ENCODE data around the gene PREX1.

Gene PREX1

GRCh38 chr20:48636301-48636700 lies 191.5 kb downstream of the PREX1 start:
- no peak overlapping the region for H3K4me3 ChIP-seq (replicated peaks; ENCODE audit: low read depth, low read length)
- DNase-seq (ENCODE audit: extremely low read depth, insufficient read length): no peak
- no peaks in the 10 kb centered on the region for H3K27me3 ChIP-seq (replicated peaks; ENCODE audit: control insufficient read depth, insufficient read depth, low read length)
- TF ChIP-seq, protein P1, sequence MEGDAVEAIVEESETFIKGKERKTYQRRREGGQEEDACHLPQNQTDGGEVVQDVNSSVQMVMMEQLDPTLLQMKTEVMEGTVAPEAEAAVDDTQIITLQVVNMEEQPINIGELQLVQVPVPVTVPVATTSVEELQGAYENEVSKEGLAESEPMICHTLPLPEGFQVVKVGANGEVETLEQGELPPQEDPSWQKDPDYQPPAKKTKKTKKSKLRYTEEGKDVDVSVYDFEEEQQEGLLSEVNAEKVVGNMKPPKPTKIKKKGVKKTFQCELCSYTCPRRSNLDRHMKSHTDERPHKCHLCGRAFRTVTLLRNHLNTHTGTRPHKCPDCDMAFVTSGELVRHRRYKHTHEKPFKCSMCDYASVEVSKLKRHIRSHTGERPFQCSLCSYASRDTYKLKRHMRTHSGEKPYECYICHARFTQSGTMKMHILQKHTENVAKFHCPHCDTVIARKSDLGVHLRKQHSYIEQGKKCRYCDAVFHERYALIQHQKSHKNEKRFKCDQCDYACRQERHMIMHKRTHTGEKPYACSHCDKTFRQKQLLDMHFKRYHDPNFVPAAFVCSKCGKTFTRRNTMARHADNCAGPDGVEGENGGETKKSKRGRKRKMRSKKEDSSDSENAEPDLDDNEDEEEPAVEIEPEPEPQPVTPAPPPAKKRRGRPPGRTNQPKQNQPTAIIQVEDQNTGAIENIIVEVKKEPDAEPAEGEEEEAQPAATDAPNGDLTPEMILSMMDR (IDR thresholded peaks at IDR 0.05; ENCODE audit: insufficient read depth, low read length, poor library complexity, severe bottlenecking): no peak
- peaks cover 51% of the 10 kb centered on the region for H3K36me3 ChIP-seq (ENCODE audit: control insufficient read depth, insufficient read depth, low read length)

GRCh38 chr20:48635791-48636267 lies 192.0 kb downstream of the PREX1 start:
- Histone ChIP-seq H3K36me3 (ENCODE audit: control insufficient read depth, insufficient read depth, low read length) (peaks cover 56% of the 10 kb centered on the region), H3K27me3 (replicated peaks; ENCODE audit: control insufficient read depth, insufficient read depth, low read length) (no peaks in the 10 kb centered on the region), H3K4me3 (replicated peaks; ENCODE audit: low read depth, low read length) (no peak overlapping the region)
- peak; percentile 63 for DNase-seq (ENCODE audit: extremely low read depth, insufficient read length)
- TF ChIP-seq, protein P1 (IDR thresholded peaks at IDR 0.05; ENCODE audit: insufficient read depth, low read length, poor library complexity, severe bottlenecking): peak; percentile 98

DNA sequence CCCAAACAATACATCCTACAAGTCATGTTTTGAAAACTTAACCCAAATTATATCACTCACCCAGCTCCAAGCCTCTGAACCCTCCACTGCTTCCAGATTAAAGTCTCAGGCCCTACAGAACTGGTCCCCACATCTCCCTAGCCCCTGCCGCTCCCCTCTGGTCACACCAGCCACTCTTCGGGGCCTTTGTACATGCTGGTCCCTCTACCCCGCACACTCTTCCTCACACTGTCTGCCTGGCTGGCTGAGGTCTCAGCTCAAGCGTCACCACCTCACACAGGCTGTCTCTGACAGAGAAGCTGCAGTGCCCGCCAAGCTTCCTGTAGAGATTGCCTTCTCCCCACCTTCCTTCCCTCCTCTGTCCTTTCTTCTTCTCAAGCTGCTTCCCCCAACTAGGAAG lies 192.4 kb downstream of the PREX1 start:
- TF ChIP-seq, protein P1 (IDR thresholded peaks at IDR 0.05; ENCODE audit: insufficient read depth, low read length, poor library complexity, severe bottlenecking): no peak
- Histone ChIP-seq H3K36me3 (ENCODE audit: control insufficient read depth, insufficient read depth, low read length) (peaks cover 61% of the 10 kb centered on the region), H3K27me3 (replicated peaks; ENCODE audit: control insufficient read depth, insufficient read depth, low read length) (no peaks in the 10 kb centered on the region), H3K4me3 (replicated peaks; ENCODE audit: low read depth, low read length) (no peak overlapping the region)
- no peak for DNase-seq (ENCODE audit: extremely low read depth, insufficient read length)

GRCh38 chr20:48634641-48635040 lies 193.2 kb downstream of the PREX1 start:
- TF ChIP-seq, protein P1 (IDR thresholded peaks at IDR 0.05; ENCODE audit: insufficient read depth, low read length, poor library complexity, severe bottlenecking): no peak
- H3K36me3 ChIP-seq (ENCODE audit: control insufficient read depth, insufficient read depth, low read length): peaks cover 59% of the 10 kb centered on the region

DNA sequence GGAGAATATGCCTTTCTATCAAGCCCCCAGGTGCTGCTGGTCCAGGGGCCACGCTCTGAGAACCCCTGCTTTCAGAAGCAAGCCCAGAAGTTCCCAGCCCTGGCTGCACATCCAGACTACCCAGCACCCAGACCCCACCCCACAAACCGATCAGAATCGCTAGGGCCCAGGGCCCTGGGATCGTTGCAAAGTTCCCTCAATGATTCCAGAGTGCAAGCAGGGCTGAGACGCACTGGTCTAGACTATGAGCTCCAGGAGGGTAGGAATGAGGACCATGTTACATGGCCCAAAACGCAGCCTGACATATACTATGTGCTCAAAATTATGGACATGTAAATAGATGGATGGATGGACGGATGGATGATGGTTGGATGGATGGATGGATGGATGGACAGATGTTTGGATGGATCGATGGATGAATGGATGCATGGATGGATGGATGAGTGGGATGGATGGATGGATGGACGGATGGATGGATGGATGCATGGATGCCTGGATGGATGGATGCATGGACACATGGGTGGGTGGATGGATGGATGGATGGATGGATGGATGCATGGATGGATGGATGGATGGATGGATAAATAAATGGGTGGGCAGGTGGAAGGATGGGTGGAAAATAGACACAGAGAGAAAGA lies 194.1 kb downstream of the PREX1 start:
- Histone ChIP-seq H3K36me3 (ENCODE audit: control insufficient read depth, insufficient read depth, low read length) (peaks cover 62% of the 10 kb centered on the region), H3K4me3 (replicated peaks; ENCODE audit: low read depth, low read length) (no peak overlapping the region), H3K27me3 (replicated peaks; ENCODE audit: control insufficient read depth, insufficient read depth, low read length) (no peaks in the 10 kb centered on the region)
- TF ChIP-seq, protein P1 (IDR thresholded peaks at IDR 0.05; ENCODE audit: insufficient read depth, low read length, poor library complexity, severe bottlenecking): no peak
- no peak for DNase-seq (ENCODE audit: extremely low read depth, insufficient read length)

More at GRCh38 chr20:48634641-48635040, 193.2 kb downstream of the PREX1 start:
- Histone ChIP-seq H3K4me3 (replicated peaks; ENCODE audit: low read depth, low read length) (no peak overlapping the region), H3K27me3 (replicated peaks; ENCODE audit: control insufficient read depth, insufficient read depth, low read length) (no peaks in the 10 kb centered on the region)
- DNase-seq (ENCODE audit: extremely low read depth, insufficient read length): no peak
